Measurements from ENCODE around the gene STARD7.
"Not testable (repeated sequence)": the region's sequence is repeated elsewhere in the genome, so short reads cannot be mapped to it uniquely, and the experiment has no call there.

The STARD7 gene

GRCh38 chr2:96143231-96143847 lies 65.3 kb downstream of the STARD7 start:
- TF ChIP-seq, protein P1, sequence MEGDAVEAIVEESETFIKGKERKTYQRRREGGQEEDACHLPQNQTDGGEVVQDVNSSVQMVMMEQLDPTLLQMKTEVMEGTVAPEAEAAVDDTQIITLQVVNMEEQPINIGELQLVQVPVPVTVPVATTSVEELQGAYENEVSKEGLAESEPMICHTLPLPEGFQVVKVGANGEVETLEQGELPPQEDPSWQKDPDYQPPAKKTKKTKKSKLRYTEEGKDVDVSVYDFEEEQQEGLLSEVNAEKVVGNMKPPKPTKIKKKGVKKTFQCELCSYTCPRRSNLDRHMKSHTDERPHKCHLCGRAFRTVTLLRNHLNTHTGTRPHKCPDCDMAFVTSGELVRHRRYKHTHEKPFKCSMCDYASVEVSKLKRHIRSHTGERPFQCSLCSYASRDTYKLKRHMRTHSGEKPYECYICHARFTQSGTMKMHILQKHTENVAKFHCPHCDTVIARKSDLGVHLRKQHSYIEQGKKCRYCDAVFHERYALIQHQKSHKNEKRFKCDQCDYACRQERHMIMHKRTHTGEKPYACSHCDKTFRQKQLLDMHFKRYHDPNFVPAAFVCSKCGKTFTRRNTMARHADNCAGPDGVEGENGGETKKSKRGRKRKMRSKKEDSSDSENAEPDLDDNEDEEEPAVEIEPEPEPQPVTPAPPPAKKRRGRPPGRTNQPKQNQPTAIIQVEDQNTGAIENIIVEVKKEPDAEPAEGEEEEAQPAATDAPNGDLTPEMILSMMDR (IDR thresholded peaks at IDR 0.05; ENCODE audit: control insufficient read depth, insufficient read depth, low read depth, low read length, missing control alignments): no peak
- no peak for DNase-seq (ENCODE audit: low read depth)
- H3K4me3 ChIP-seq (ENCODE audit: control insufficient read depth, low read depth, low read length): no peak overlapping the region

DNA sequence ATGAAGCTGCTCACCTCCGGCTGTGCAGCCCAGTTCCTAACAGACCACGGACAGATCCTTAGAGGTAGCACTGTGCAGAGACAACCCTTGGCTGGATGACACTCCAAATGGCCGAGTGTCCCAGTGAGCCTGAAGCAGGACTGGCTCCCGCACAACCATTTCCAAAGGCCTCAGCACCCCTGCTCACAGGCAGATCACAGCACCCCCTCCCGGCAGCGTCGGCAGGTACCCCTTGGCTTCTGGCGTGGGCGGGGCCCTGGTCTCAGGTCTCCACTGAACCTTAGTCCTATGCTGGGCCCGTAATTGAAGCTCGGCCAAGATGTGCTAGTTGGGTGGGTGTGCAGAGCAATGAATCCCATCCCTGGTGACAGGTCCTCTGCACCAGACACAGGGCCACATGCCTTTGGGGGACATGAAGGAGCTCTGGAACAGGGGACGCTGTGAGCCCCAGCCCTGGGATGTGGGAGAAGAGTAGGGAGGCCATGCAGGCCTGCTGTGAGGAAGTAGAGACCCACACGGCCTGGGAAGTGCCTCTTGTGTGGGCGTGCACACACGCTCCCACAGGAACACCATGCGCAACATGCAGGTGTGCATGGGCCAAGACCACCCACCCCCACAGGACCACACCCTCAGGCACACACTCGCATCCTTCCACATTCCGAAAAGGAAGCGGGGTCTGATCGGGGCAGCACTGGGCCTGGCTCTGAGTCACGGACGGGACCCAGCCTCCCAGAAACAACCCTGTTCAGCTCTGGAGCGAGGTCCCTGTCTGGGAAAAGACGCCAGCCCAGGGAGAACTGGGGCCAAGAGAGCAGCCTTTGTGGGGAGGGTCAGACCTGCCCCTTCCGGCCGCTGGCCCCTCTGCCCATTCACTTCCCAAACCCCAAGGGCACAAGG lies 66.2 kb downstream of the STARD7 start:
- TF ChIP-seq, protein P1 (IDR thresholded peaks at IDR 0.05; ENCODE audit: control insufficient read depth, insufficient read depth, low read depth, low read length, missing control alignments): no peak
- H3K4me3 ChIP-seq (ENCODE audit: control insufficient read depth, low read depth, low read length): no peak overlapping the region
- DNase-seq (ENCODE audit: low read depth): no peak

DNA sequence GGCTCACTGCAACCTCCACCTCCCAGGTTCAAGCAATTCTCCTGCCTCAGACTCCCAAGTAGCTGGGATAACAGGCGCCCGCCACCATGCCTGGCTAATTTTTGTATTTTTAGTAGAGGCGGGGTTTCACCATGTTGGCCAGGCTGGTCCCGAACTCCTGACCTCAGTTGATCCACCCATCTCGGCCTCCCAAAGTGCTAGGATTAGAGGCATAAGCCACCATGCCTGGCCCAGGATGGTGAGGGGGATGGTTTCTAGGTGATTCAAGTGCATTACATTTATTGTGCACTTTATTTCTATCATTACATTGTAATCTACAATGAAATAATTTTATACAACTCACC lies 67.0 kb downstream of the STARD7 start:
- not testable (repeated sequence) for H3K4me3 ChIP-seq (ENCODE audit: control insufficient read depth, low read depth, low read length); DNase-seq (ENCODE audit: low read depth)

DNA sequence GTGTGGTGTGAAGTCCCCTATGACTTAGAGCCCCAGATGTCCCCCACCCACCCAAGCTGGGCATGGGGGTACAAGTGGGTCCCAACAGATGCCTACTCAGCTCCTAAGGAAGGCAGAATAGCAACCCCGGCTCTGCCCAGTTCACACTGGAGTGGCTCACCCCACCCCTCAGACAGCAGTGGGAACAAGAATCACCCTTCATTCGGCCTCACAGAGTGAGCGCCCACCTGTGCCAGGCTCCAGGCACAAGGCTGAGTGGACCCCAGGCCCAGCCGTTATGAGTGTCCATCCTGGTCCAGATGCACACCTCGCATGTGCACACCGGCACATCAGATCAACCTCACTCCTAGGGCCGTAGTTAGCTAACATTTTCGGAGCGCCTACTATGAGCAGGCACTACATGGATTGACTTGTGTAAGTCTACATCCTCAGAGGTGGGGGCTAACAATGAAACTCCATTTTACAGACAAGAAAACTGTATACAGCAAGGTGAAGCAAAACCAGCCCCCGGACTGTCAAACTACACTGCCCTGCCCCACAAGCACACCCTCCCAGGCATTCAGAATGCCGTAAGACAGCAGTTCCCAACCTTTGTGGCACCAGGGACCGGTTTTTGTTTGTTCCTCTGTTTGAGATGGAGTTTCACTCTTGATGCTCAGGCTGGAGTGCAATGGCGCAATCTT lies 67.5 kb downstream of the STARD7 start:
- no peak for DNase-seq (ENCODE audit: low read depth)
- no peak overlapping the region for H3K4me3 ChIP-seq (ENCODE audit: control insufficient read depth, low read depth, low read length)
- TF ChIP-seq, protein P1 (IDR thresholded peaks at IDR 0.05; ENCODE audit: control insufficient read depth, insufficient read depth, low read depth, low read length, missing control alignments): no peak

GRCh38 chr2:96139181-96139758 lies 69.4 kb downstream of the STARD7 start:
- H3K4me3 ChIP-seq (ENCODE audit: control insufficient read depth, low read depth, low read length): no peak overlapping the region
- DNase-seq (ENCODE audit: low read depth): no peak
- TF ChIP-seq, protein P1 (IDR thresholded peaks at IDR 0.05; ENCODE audit: control insufficient read depth, insufficient read depth, low read depth, low read length, missing control alignments): no peak

GRCh38 chr2:96138179-96139145 lies 70.2 kb downstream of the STARD7 start, which contains the start of gene ASTL:
Gene ASTL, minus strand, starts transcription at chr2:96138502. Its CDS starts 66 bp downstream, at chr2:96138436.
- TF ChIP-seq, protein P1 (IDR thresholded peaks at IDR 0.05; ENCODE audit: control insufficient read depth, insufficient read depth, low read depth, low read length, missing control alignments): peak; percentile 67
- H3K4me3 ChIP-seq (ENCODE audit: control insufficient read depth, low read depth, low read length): no peak within 1 kb of the TSS
- no peak for DNase-seq (ENCODE audit: low read depth)

All from AG09309 (cell line).